ENCODE data around the gene KIF25.

Gene KIF25

GRCh38 chr6:168038576-168039140, 41.2 kb downstream of the KIF25 start:
- DNase-seq: no peak

DNA sequence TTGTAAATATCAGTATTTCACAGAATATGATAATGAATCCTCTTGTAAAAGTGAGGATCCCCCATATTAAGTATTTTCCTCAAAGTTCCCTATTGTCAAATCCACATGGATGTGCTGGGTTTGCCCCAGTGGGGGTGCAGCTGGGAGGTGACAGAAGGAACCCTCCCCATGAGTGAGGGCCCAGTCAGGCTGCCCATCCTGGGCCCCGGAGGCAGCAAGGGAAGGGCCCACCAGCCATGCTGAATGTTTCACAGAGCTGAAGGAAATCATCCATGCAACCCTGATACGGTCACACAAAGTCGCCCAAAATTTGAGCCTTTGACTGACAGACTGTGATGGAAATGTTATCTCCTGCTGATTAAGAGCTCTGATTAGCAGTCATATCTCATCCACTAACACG, 41.8 kb downstream of the KIF25 start:
- no peak for DNase-seq

DNA sequence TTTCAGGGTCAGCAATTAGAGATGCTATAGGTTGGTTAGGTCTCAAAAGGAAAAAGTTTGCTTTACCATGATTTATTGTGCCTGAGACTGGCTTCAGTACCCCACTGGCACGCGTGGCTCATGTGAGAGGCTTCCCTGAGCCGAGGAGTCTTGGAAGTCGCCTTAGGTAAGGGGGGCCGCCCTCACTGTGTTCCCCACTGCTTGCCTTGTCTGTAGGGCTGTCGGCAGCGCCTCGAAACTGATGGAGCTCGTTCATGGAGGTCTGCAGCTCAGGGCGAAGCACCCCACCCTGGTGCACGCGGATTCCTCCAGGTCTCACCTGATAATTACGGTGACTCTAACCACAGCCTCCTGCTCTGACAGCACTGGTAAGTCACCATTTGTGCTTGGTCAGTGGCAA, 42.4 kb downstream of the KIF25 start:
- DNase-seq: no peak

GRCh38 chr6:168040856-168041496, 43.5 kb downstream of the KIF25 start:
- no peak for DNase-seq

DNA sequence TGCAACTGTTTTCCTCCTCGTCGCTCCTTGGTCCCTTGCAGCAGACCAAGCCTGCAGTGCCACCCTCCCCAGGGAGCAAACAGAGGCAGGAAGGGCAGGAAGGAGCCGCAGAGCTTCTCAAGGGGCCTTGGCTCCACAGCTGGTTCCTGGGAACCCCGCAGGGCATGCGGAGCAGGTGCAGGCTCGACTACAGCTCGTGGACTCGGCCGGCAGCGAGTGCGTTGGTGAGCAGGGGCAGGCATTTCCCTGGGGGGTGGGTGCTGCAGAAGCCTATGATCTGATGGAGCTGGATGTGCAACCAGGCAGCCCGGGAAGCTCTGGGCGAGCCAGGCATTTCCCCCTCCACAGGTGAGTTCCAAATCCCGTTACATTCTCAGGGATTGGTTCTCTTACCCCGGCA, 44.5 kb downstream of the KIF25 start:
- no peak for DNase-seq

DNA sequence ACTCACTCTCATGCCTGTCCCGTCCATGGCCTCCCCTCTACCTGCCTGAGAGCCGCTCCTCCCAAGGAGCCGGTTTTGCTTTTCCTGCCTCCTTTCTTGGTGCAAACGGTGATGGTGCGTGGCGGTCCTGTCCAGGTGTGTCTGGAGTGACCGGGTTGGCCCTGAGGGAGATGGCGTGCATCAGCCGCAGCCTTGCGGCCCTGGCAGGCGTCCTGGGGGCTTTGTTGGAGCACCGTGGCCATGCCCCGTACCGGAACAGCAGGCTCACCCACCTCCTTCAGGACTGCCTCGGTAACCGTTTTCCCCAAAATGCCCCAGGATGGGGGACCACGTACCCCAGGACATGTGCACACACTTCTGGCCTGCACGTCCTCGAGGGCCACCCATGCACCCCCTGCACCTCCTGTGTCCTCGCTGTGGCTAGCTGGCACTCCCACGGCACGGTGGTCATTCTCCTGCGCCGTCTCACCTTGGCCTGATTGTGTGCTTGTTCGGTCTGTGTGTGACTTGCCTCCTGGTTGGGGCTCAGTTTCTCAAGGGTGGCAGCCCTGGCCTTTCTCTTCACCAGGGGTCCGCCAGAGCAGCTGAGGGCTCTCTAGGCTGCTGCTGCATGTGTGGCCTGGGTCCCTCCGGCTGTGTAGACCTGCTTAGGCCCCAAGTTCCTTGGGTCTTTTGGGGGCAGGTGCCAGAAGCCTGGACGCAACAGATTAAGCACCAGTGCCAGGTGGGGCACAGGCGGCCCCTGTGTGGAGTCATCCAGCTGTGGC, 45.1 kb downstream of the KIF25 start:
- DNase-seq: no peak

DNA sequence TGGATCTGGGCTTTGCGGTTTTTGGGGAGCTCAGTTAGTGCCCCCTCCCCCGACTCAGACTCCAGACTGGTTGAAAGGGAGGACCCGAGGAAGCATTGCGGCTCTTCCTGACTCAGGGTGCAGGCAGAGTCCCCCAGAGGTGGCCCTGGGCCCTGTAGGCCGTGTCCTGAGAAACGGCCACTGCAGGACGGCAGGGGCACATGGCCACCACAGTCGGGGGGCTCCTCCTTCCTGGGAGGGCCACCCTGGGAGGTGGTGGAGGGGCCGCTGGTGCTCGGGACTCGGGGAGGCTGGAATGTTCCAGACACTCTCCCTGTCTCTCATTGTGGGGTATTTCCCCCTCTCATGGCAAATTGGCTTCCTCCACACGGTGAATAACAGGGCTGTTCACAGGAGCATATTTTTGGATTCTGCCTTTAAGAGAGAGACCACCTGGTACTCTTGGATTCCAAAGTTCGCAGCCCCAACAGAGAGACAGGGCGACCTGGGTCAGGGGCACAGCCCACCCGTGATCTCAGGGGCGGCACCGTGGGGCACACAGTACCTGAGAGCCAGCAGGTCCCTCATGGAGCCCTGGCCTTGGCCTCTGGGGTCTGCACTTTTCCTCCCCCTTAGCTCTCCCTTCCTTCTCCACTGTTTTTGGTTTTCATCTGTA, 45.8 kb downstream of the KIF25 start:
- DNase-seq: no peak

GRCh38 chr6:168043848-168044415, 46.5 kb downstream of the KIF25 start:
- DNase-seq: no peak

DNA sequence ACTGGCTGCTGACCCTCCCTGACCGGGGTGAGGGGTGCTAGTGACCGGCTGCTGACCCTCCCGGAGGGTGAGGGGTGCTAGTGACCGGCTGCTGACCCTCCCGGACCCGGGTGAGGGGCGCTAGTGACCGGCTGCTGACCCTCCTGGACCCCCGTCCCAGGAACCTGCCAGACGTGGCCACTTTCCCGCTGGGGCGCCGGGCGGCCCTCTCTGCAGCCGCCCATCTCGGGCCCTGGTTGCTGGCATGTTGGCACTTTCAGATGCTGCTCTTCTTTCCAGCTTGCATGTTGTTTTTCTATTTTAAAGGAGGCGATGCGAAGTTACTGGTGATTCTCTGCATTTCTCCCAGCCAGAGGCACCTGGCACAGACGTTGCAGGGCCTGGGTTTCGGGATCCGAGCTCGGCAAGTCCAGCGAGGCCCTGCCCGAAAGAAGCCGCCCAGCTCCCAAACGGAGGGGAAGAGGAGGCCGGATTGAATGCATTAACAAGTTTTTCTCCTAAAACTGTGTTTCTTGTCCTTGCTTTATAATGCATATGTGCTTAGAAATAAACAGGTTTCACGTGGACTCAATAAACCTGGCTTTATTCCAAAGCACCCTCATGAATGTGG, 47.2 kb downstream of the KIF25 start:
- no peak for DNase-seq

DNA sequence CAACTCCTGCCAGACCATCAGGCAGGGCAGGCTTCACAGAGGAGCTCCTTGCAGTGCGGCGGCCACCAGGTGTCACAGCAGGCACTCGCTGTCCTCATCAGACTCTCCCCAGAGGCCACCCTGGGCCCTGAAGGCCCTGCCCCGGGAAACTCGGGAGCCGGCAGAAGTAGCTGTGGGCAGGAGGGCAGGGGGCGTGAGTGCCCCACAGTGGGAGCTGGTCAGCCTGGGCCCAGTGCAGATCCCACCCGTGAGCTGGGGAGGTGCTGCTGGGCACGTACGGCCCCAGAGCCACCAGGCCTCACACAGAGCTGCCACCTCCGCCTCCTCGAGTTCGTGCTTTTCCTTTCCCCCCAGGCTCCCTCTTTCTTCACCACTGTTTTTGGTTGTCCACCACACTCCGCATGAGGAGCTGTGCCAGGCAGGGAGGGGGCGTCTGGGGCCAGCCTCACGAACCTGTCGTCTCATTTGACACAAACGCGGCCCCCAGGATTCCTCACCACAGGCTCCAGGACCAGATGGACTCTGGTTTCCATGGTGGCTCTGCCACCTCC, 47.7 kb downstream of the KIF25 start:
- peak; percentile 62 for DNase-seq

- peak; percentile 48 for DNase-seq
These were observed 48.5 kb downstream of the KIF25 start for GRCh38 chr6:168045706-168046620.

- no peak for DNase-seq
These were observed 49.2 kb downstream of the KIF25 start for GRCh38 chr6:168046696-168047095.

DNA sequence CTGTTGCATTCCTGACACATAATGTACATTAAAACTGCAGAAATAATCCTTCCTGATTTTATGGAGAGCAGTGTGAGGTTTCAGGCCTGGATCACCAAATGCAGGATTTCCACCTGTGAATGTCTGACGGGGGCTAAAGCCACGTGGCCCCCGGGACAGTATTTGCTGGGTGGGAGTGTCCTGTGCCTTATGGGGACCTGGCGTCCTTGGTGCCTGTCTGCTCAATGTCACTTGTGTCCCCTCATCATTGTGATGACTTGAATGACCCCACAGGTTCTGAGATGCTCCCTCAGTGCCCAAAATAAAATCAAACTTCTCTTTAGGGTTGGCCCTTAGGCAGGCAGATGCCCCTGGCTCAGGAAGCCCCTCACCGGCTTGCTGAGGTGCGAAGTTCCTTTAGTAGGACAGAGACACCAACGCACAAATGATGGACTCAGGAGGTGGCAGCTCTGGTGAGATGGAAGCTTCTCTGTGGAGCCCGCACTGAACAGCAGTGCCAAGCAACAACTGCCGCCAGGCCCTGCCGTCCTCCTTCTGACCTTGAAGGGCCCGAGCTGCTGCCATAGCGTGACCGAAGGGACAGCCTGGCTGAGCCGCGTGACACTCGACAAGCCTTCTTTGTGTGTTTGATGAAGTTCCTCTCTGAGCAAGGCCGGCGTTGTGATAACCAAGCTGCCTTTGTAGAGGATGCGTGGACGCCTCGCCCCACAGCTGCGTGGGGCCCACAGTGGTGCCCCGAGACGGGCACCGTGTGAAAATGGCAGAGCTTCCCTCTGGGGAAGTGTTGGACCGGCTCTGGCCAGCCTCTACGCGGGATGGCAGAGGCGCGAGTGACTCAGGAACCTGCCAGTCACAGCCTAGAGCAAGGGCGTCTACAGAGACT, 50.6 kb downstream of the KIF25 start:
- no peak for DNase-seq

DNA sequence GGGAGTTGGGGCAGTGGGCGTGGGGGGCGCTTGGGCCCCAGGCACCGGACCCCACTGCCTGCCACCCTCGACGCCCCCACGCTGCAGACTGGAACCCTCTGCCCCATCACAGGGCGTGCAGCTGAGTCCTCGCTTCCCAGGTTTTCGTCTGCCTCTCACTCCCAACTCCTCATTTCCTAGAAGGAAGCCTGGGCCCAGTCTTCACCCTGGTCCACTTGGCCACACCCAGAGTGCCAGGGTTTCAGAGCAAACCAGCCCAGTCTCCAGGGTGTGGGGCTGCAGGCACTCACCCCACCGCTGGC, 51.2 kb downstream of the KIF25 start:
- no peak for DNase-seq

- DNase-seq: no peak
These were observed 51.8 kb downstream of the KIF25 start for GRCh38 chr6:168049277-168049676.

DNA sequence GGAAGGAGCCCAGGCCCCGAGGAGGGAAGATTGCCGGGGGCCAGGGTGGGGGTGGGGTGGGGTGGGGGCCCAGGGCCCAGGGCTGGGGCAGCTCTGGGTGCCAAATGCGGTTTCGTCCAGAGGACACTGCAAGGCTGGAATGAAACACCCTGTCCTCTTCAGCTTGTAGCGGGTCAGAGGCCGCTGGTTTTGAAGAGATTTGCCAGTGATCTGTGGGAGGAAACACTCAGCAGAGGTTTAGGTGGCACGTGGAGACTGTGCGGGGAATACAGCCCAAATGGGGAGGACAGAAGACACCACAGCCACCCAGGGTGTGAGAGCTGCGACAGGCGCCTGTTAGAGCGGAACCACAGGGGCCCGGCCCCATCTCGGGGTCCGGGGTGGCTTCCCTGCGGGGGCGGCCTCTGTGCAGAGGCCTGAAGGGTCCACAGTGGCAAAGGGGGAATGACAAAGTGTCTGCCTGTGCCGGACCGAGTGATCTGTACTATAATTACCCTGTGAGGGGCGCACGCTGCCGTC, 52.3 kb downstream of the KIF25 start:
- no peak for DNase-seq

GRCh38 chr6:168050225-168050880, 52.9 kb downstream of the KIF25 start:
- DNase-seq: no peak

- DNase-seq: no peak
These were observed 53.6 kb downstream of the KIF25 start for GRCh38 chr6:168050881-168051586.

- DNase-seq: no peak
These were observed 54.2 kb downstream of the KIF25 start for GRCh38 chr6:168051648-168052047.

Measured in islet precursor cell (in vitro differentiated cells).